SK-N-SH (cell line): ENCODE results near the gene FIGNL1.

ENCODE experiments used
- NRF1 ChIP-seq: IDR thresholded peaks from 2 replicates; pipeline ENCODE4 v1.6.1; 2012; ENCODE audit warnings: low read depth, mild to moderate bottlenecking, low read length
- TEAD4 ChIP-seq: IDR thresholded peaks from 2 replicates; pipeline ENCODE4 v1.4.0; 2012; ENCODE audit warnings: mild to moderate bottlenecking, borderline replicate concordance; ENCODE audit not compliant: insufficient read depth
- YY1 ChIP-seq: IDR thresholded peaks from 2 replicates; pipeline ENCODE4 v1.4.0; 2012; ENCODE audit warnings: low read depth, mild to moderate bottlenecking
- TF ChIP-seq, protein P1 (sequence below): fragments of 200-600 bp; sonication (generic); IDR thresholded peaks from 2 replicates; pipeline ENCODE4 v1.6.1; 2017; ENCODE audit warnings: antibody characterized with exemption, mild to moderate bottlenecking, moderate library complexity
- TF ChIP-seq, protein P2 (sequence below): IDR thresholded peaks from 2 replicates; pipeline ENCODE4 v1.6.1; 2012; ENCODE audit warnings: mild to moderate bottlenecking, low read depth, low read length, moderate library complexity
- TF ChIP-seq, protein P3 (sequence below): IDR thresholded peaks from 2 replicates; pipeline ENCODE4; 2012

DNA sequence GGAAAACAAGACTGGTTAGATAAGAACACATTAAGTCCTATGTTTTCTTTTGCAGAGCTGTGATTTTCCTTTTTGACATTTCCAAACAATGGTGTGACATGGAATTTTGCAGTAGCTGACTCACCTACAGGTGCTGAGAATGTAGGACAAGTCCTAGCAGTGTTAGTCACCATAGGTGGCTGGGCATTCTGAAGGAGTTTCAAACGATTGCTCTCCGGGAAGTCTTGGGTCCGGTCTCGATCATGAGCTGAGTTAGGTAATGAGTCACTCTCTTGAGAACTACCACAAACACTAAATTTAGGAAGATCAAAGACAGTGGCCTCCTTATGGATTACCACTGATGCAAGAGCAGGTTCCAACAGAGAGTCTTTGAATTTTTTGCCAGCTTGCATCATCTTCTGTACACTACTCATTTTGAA is 3.6 kb downstream of the FIGNL1 start:
- TF ChIP-seq, protein P1, sequence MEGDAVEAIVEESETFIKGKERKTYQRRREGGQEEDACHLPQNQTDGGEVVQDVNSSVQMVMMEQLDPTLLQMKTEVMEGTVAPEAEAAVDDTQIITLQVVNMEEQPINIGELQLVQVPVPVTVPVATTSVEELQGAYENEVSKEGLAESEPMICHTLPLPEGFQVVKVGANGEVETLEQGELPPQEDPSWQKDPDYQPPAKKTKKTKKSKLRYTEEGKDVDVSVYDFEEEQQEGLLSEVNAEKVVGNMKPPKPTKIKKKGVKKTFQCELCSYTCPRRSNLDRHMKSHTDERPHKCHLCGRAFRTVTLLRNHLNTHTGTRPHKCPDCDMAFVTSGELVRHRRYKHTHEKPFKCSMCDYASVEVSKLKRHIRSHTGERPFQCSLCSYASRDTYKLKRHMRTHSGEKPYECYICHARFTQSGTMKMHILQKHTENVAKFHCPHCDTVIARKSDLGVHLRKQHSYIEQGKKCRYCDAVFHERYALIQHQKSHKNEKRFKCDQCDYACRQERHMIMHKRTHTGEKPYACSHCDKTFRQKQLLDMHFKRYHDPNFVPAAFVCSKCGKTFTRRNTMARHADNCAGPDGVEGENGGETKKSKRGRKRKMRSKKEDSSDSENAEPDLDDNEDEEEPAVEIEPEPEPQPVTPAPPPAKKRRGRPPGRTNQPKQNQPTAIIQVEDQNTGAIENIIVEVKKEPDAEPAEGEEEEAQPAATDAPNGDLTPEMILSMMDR = no peak
- TF ChIP-seq NRF1 (no peak), YY1 (no peak), TEAD4 (no peak)
- TF ChIP-seq, protein P2, sequence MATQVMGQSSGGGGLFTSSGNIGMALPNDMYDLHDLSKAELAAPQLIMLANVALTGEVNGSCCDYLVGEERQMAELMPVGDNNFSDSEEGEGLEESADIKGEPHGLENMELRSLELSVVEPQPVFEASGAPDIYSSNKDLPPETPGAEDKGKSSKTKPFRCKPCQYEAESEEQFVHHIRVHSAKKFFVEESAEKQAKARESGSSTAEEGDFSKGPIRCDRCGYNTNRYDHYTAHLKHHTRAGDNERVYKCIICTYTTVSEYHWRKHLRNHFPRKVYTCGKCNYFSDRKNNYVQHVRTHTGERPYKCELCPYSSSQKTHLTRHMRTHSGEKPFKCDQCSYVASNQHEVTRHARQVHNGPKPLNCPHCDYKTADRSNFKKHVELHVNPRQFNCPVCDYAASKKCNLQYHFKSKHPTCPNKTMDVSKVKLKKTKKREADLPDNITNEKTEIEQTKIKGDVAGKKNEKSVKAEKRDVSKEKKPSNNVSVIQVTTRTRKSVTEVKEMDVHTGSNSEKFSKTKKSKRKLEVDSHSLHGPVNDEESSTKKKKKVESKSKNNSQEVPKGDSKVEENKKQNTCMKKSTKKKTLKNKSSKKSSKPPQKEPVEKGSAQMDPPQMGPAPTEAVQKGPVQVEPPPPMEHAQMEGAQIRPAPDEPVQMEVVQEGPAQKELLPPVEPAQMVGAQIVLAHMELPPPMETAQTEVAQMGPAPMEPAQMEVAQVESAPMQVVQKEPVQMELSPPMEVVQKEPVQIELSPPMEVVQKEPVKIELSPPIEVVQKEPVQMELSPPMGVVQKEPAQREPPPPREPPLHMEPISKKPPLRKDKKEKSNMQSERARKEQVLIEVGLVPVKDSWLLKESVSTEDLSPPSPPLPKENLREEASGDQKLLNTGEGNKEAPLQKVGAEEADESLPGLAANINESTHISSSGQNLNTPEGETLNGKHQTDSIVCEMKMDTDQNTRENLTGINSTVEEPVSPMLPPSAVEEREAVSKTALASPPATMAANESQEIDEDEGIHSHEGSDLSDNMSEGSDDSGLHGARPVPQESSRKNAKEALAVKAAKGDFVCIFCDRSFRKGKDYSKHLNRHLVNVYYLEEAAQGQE = no peak
- TF ChIP-seq, protein P3, sequence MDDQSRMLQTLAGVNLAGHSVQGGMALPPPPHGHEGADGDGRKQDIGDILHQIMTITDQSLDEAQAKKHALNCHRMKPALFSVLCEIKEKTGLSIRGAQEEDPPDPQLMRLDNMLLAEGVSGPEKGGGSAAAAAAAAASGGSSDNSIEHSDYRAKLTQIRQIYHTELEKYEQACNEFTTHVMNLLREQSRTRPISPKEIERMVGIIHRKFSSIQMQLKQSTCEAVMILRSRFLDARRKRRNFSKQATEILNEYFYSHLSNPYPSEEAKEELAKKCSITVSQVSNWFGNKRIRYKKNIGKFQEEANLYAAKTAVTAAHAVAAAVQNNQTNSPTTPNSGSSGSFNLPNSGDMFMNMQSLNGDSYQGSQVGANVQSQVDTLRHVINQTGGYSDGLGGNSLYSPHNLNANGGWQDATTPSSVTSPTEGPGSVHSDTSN = no peak
